Smooth muscle cell of trachea (primary cell): Measurements from ENCODE around the gene CARHSP1. TPM values are rescaled to one million over a fixed set of nuclear protein-coding genes. Genes with fewer than 3 reads are reported as not detected.

Source experiments
- total RNA-seq: library from RNA; depleted of rRNA; stranded (reverse); fragments of >200 nt; gene quantifications from 2 replicates; pipeline ENCODE4 v1.2.1, GENCODE V29; 2014

Gene CARHSP1
- 148 and 190 TPM in 2 replicates for total RNA-seq

GRCh38 chr16:8868416-8869211 lies at the start of gene CARHSP1:
Gene CARHSP1 (minus strand): TSS chr16:8869006. CDS start chr16:8859328, 9,678 bp downstream.

GRCh38 chr16:8882041-8882617 lies 13.3 kb upstream of the CARHSP1 start, which contains the start of gene LITAFD:
Gene LITAFD (plus strand): TSS chr16:8882351. CDS start chr16:8884356, 2,005 bp downstream.

Other genes with a start within 250 kb of the CARHSP1 start
- gene METTL22, start 247.3 kb downstream of the CARHSP1 start, total RNA-seq = 32.7 and 41.5 TPM in 2 replicates
- gene ABAT, start 194.4 kb downstream of the CARHSP1 start, total RNA-seq = 1.9 and 4.8 TPM in 2 replicates
- 4.6 and 7.4 TPM in 2 replicates for gene TMEM186, start 71.4 kb downstream of the CARHSP1 start, total RNA-seq
- gene PMM2, start 71.2 kb downstream of the CARHSP1 start, total RNA-seq = 28.6 and 29.1 TPM in 2 replicates
- gene LITAFD, start 13.3 kb upstream of the CARHSP1 start, total RNA-seq = not detected in 2 replicates
- 48.8 and 56.4 TPM in 2 replicates for gene USP7, start 94.9 kb upstream of the CARHSP1 start, total RNA-seq
- gene HAPSTR1, start 222.6 kb upstream of the CARHSP1 start, total RNA-seq = 72.1 and 76.8 TPM in 2 replicates